Tibial nerve (tissue), 4 donors: Measurements from ENCODE around the gene MACIR. TPM values are rescaled to one million over a fixed set of nuclear protein-coding genes. Genes with fewer than 3 reads are reported as not detected.

Experiments
- DNase-seq, 2 donors: peaks; one replicate each; pipeline ENCODE4 v3.0.0-alpha.2; 2019; ENCODE audit warnings: low spot score in 2 of 2
- H3K27ac ChIP-seq, 4 donors: fragments of 200-600 bp; sonication (generic) in 3 of 4; one replicate each; pipeline ENCODE4 v1.5.1; 2017 to 2019; ENCODE audit warnings: mild to moderate bottlenecking in 1 of 4
- H3K27me3 ChIP-seq, 2 donors: fragments of 200-600 bp; sonication (generic) in 1 of 2; one replicate each; pipeline versions ENCODE4 v1.5.1 to v1.6.0; 2017 to 2019
- H3K36me3 ChIP-seq, 3 donors: fragments of 200-600 bp; sonication (generic); one replicate each; pipeline ENCODE4 v1.5.1; 2018 to 2019
- H3K4me1 ChIP-seq, 4 donors: fragments of 200-600 bp; sonication (generic) in 3 of 4; one replicate each; pipeline ENCODE4 v1.5.1; 2017 to 2019
- H3K4me3 ChIP-seq, 4 donors: fragments of 200-600 bp; sonication (generic) in 3 of 4; one replicate each; pipeline ENCODE4 v1.5.1; 2017 to 2019; ENCODE audit warnings: mild to moderate bottlenecking in 1 of 4, moderate library complexity in 1 of 4
- H3K9me3 ChIP-seq, 4 donors: fragments of 200-600 bp; sonication (generic) in 3 of 4; one replicate each; pipeline ENCODE4 v1.5.1; 2017 to 2019
- EP300 ChIP-seq, 2 donors: sonication (generic); formaldehyde crosslinking; IDR thresholded peaks; one replicate each; pipeline ENCODE4 v1.6.1; 2017; ENCODE audit warnings: antibody characterized with exemption in 2 of 2, mild to moderate bottlenecking in 1 of 2
- POLR2A ChIP-seq, 2 donors: fragments of 450-650 bp; IDR thresholded peaks; one replicate each; pipeline ENCODE4 v1.6.1; 2017; ENCODE audit warnings: antibody characterized with exemption in 2 of 2, mild to moderate bottlenecking in 2 of 2, moderate library complexity in 2 of 2
- WGBS, 2 donors: methylation state at CpG; one replicate each; pipeline ENCODE4 v1.1.5; 2018; 5-methylcytosine and 5-hydroxymethylcytosine counted together
- total RNA-seq, 4 donors: library from RNA; depleted of rRNA; stranded (reverse); fragments of >200 nt; gene quantifications; one replicate each; pipeline ENCODE4 v1.1.0, GENCODE V29; 2016
- TF ChIP-seq, protein P1 (sequence below), 5 experiments: fragments of 200-600 bp in 3 of 5; fragments of 450-650 bp in 2 of 5; sonication (generic) in 3 of 5; IDR thresholded peaks; one replicate each; pipeline ENCODE4 v1.5.1; 2016 to 2019; ENCODE audit warnings: antibody characterized with exemption in 5 of 5, mild to moderate bottlenecking in 3 of 5, moderate library complexity in 2 of 5

Gene MACIR
- total RNA-seq, 4 donors from 2014 or later = 12.7 to 24.1 (median 17.1) TPM

GRCh38 chr5:103255691-103256090 is 2.9 kb upstream of the MACIR start:
- H3K27me3 ChIP-seq = no peaks in the 10 kb centered on the region
- H3K4me1 ChIP-seq = peaks cover 0 to 19% (median 0%) of the 10 kb centered on the region in 4 donors
- DNase-seq = no peak
- H3K36me3 ChIP-seq = no peaks in the 10 kb centered on the region
- 87 to 92% methylated on average over 7 of the region's 7 CpGs for WGBS, 2 donors
- TF ChIP-seq, protein P1, sequence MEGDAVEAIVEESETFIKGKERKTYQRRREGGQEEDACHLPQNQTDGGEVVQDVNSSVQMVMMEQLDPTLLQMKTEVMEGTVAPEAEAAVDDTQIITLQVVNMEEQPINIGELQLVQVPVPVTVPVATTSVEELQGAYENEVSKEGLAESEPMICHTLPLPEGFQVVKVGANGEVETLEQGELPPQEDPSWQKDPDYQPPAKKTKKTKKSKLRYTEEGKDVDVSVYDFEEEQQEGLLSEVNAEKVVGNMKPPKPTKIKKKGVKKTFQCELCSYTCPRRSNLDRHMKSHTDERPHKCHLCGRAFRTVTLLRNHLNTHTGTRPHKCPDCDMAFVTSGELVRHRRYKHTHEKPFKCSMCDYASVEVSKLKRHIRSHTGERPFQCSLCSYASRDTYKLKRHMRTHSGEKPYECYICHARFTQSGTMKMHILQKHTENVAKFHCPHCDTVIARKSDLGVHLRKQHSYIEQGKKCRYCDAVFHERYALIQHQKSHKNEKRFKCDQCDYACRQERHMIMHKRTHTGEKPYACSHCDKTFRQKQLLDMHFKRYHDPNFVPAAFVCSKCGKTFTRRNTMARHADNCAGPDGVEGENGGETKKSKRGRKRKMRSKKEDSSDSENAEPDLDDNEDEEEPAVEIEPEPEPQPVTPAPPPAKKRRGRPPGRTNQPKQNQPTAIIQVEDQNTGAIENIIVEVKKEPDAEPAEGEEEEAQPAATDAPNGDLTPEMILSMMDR (IDR thresholded peaks at IDR 0.05) = no peak
- TF ChIP-seq POLR2A (IDR thresholded peaks at IDR 0.05) = no peak
- TF ChIP-seq EP300 (IDR thresholded peaks at IDR 0.05) = no peak
- H3K27ac ChIP-seq = no peak overlapping the region
- H3K9me3 ChIP-seq = no peaks in the 10 kb centered on the region
- H3K4me3 ChIP-seq = no peak overlapping the region

DNA sequence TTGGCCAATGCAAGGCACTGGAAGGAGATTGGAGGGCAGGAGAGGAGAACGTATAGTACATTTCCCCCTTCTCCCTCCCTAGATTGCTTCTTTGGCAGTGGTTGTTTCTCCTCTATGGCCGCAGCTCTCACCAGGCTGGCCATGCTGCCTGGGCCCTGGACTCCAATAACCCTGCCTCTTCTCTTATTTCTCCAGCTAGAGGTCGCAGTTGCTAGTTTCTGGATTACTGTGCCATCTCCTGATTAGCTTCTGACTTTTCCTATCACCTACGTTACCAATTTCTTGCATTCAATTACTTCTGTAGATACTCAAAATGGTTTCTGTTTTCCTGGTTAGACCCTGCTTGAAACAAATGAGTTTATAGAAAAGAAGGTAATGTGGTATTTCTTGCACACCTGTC is 2.4 kb upstream of the MACIR start:
- DNase-seq = no peak
- TF ChIP-seq POLR2A (IDR thresholded peaks at IDR 0.05) = no peak
- TF ChIP-seq, protein P1 (IDR thresholded peaks at IDR 0.05) = no peak
- TF ChIP-seq EP300 (IDR thresholded peaks at IDR 0.05) = no peak
- 76 to 82% methylated on average over 4 of the region's 4 CpGs for WGBS, 2 donors
- H3K9me3 ChIP-seq = no peaks in the 10 kb centered on the region
- peaks cover 0 to 24% (median 2%) of the 10 kb centered on the region in 4 donors for H3K4me1 ChIP-seq
- no peak overlapping the region for H3K4me3 ChIP-seq
- H3K27me3 ChIP-seq = no peaks in the 10 kb centered on the region
- no peak overlapping the region for H3K27ac ChIP-seq
- H3K36me3 ChIP-seq = no peaks in the 10 kb centered on the region

GRCh38 chr5:103258957-103259704 is 568 bp downstream of the MACIR start:
- no peaks in the 10 kb centered on the region for H3K27me3 ChIP-seq
- TF ChIP-seq, protein P1 (IDR thresholded peaks at IDR 0.05) = no peak
- TF ChIP-seq POLR2A (IDR thresholded peaks at IDR 0.05) (no peak), EP300 (IDR thresholded peaks at IDR 0.05) (no peak)
- H3K4me3 ChIP-seq = peak overlapping the region; percentile 71 to 96 (median 85)
- peak in 1 of 2 donors; percentile 16 for DNase-seq
- H3K4me1 ChIP-seq = peaks cover 0 to 53% (median 9%) of the 10 kb centered on the region in 4 donors
- peak overlapping the region; percentile 62 to 92 (median 90) for H3K27ac ChIP-seq
- no peaks in the 10 kb centered on the region for H3K9me3 ChIP-seq
- WGBS, 2 donors = 0% methylated on average over 4 to 22 of the region's 91 CpGs
- H3K36me3 ChIP-seq = no peaks in the 10 kb centered on the region

DNA sequence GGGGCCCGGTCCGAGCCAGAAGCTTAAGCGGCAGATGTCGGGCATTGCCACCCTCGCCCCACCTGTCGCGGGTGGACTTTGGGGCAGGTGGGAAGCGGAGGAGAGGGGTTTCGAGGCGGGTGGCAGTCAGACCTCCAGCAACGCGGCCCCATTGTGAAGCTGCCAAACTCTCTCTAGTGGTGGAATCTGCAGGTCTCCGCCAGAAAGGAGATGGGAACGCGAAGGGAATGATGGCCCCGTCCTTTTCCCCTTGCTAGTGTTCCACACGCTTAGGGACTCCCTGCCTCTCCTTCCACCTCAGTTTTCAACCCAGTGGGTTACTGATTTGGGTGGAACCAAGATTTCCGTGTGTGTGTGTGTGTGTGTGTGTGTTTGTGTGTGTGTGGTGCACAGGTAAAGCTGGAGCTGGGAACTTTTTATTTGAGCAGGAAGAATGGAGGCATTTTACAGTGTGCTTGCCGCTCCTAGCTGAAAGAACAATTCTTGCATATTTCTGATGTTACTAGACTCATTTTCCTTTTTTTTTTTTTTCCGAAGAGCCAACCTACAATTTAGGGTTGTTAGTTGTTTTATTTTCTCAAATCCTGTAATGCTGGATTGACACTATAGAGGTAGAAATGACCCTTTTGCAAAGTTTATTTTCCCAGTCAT is 1.3 kb downstream of the MACIR start:
- H3K27ac ChIP-seq = peak overlapping the region; percentile 62 to 92 (median 90)
- peak in 1 of 2 donors; percentile 16 for DNase-seq

More for the DNA sequence above, 1.3 kb downstream of the MACIR start:
- no peaks in the 10 kb centered on the region for H3K36me3 ChIP-seq
- no peak for TF ChIP-seq EP300 (IDR thresholded peaks at IDR 0.05)
- TF ChIP-seq POLR2A (IDR thresholded peaks at IDR 0.05) = no peak
- TF ChIP-seq, protein P1 (IDR thresholded peaks at IDR 0.05) = no peak
- H3K4me3 ChIP-seq = peak overlapping the region; percentile 71 to 96 (median 85)
- 1% methylated on average over 17 to 20 of the region's 20 CpGs for WGBS, 2 donors
- peaks cover 0 to 55% (median 9%) of the 10 kb centered on the region in 4 donors for H3K4me1 ChIP-seq
- no peaks in the 10 kb centered on the region for H3K27me3 ChIP-seq
- H3K9me3 ChIP-seq = no peaks in the 10 kb centered on the region
